Measurements from ENCODE around the gene UBD.

Gene UBD

GRCh38 chr6:29584821-29585220 lies 25.3 kb upstream of the UBD start, which contains the start of gene OR2H2:
TSS of gene OR2H2 (plus strand) at chr6:29585121. CDS start at chr6:29587945, 2,824 bp downstream.
- no peaks in the 10 kb centered on the region for H3F3A ChIP-seq (ENCODE audit: low read depth)
- H3K4me2 ChIP-seq (ENCODE audit: low read depth, low read length, poor library complexity, severe bottlenecking) = no peak within 1 kb of the TSS
- H3K9ac ChIP-seq (ENCODE audit: low read depth, low read length, poor library complexity, severe bottlenecking) = no peak within 1 kb of the TSS
- TF ChIP-seq EZH2phosphoT487 (IDR thresholded peaks at IDR 0.05; ENCODE audit: borderline replicate concordance) = no peak
- no peak for TF ChIP-seq CTCF (conservative IDR thresholded peaks at IDR 0.05; ENCODE audit: low read length)
- no peaks in the 10 kb centered on the region for H3K79me2 ChIP-seq (ENCODE audit: insufficient read depth, low read length)
- H3K36me3 ChIP-seq (ENCODE audit: insufficient read depth, low read length) = no peaks in the 10 kb centered on the region
- no peak within 1 kb of the TSS for H3K4me3 ChIP-seq (ENCODE audit: low read length, poor library complexity, severe bottlenecking)
- H3K27me3 ChIP-seq (ENCODE audit: insufficient read depth, low read length, poor library complexity, severe bottlenecking) = no peaks in the 10 kb centered on the region
- no peaks in the 10 kb centered on the region for H4K20me1 ChIP-seq (ENCODE audit: insufficient read depth, low read length, poor library complexity, severe bottlenecking)
- H2AFZ ChIP-seq (ENCODE audit: low read length) = no peak within 1 kb of the TSS
- H3K4me1 ChIP-seq (ENCODE audit: insufficient read depth, low read length, poor library complexity, severe bottlenecking) = no peaks in the 10 kb centered on the region
- no peaks in the 10 kb centered on the region for H3K9me3 ChIP-seq (ENCODE audit: insufficient read depth, low read depth, low read length)
- no peaks in the 10 kb centered on the region for H3K9me2 ChIP-seq (replicated peaks; ENCODE audit: low read depth, low read length)

- no peaks in the 10 kb centered on the region for H3K27me3 ChIP-seq (ENCODE audit: insufficient read depth, low read length, poor library complexity, severe bottlenecking)
- H3K4me1 ChIP-seq (ENCODE audit: insufficient read depth, low read length, poor library complexity, severe bottlenecking) = peaks cover 5% of the 10 kb centered on the region
- no peaks in the 10 kb centered on the region for H3K9me3 ChIP-seq (ENCODE audit: insufficient read depth, low read depth, low read length)
- no peaks in the 10 kb centered on the region for H3K9me2 ChIP-seq (replicated peaks; ENCODE audit: low read depth, low read length)
- H3K36me3 ChIP-seq (ENCODE audit: insufficient read depth, low read length) = no peaks in the 10 kb centered on the region
- TF ChIP-seq EZH2phosphoT487 (IDR thresholded peaks at IDR 0.05; ENCODE audit: borderline replicate concordance) (no peak), CTCF (conservative IDR thresholded peaks at IDR 0.05; ENCODE audit: low read length) (no peak)
- no peak overlapping the region for H2AFZ ChIP-seq (ENCODE audit: low read length)
- no peaks in the 10 kb centered on the region for H3F3A ChIP-seq (ENCODE audit: low read depth)
- H3K9ac ChIP-seq (ENCODE audit: low read depth, low read length, poor library complexity, severe bottlenecking) = no peak overlapping the region
- no peak overlapping the region for H3K4me2 ChIP-seq (ENCODE audit: low read depth, low read length, poor library complexity, severe bottlenecking)
- H3K4me3 ChIP-seq (ENCODE audit: low read length, poor library complexity, severe bottlenecking) = no peak overlapping the region
- no peaks in the 10 kb centered on the region for H4K20me1 ChIP-seq (ENCODE audit: insufficient read depth, low read length, poor library complexity, severe bottlenecking)
- no peaks in the 10 kb centered on the region for H3K79me2 ChIP-seq (ENCODE audit: insufficient read depth, low read length)
Measured at GRCh38 chr6:29577544-29577943, 18.0 kb upstream of the UBD start.

- Histone ChIP-seq H3K4me1 (ENCODE audit: insufficient read depth, low read length, poor library complexity, severe bottlenecking) (peaks cover 5% of the 10 kb centered on the region), H4K20me1 (ENCODE audit: insufficient read depth, low read length, poor library complexity, severe bottlenecking) (no peaks in the 10 kb centered on the region), H3K79me2 (ENCODE audit: insufficient read depth, low read length) (no peaks in the 10 kb centered on the region), H3K27me3 (ENCODE audit: insufficient read depth, low read length, poor library complexity, severe bottlenecking) (no peaks in the 10 kb centered on the region), H3K9me2 (replicated peaks; ENCODE audit: low read depth, low read length) (no peaks in the 10 kb centered on the region), H3K36me3 (ENCODE audit: insufficient read depth, low read length) (no peaks in the 10 kb centered on the region), H3K4me3 (ENCODE audit: low read length, poor library complexity, severe bottlenecking) (no peak overlapping the region), H3K4me2 (ENCODE audit: low read depth, low read length, poor library complexity, severe bottlenecking) (no peak overlapping the region), H3K9ac (ENCODE audit: low read depth, low read length, poor library complexity, severe bottlenecking) (no peak overlapping the region), H2AFZ (ENCODE audit: low read length) (no peak overlapping the region), H3F3A (ENCODE audit: low read depth) (no peaks in the 10 kb centered on the region), H3K9me3 (ENCODE audit: insufficient read depth, low read depth, low read length) (no peaks in the 10 kb centered on the region)
- TF ChIP-seq CTCF (conservative IDR thresholded peaks at IDR 0.05; ENCODE audit: low read length) = no peak
- no peak for TF ChIP-seq EZH2phosphoT487 (IDR thresholded peaks at IDR 0.05; ENCODE audit: borderline replicate concordance)
Measured at GRCh38 chr6:29576056-29576455, 16.5 kb upstream of the UBD start.

Data from Loucy (cell line).